K562 (cell line): Measurements from ENCODE around the gene TMEM120B. TPM values are rescaled to one million over a fixed set of nuclear protein-coding genes. Genes with fewer than 3 reads are reported as not detected.

ENCODE experiments used
- CXXC5 ChIP-seq: fragments of 250-450 bp; sonication (Bioruptor Pico); IDR thresholded peaks from 2 replicates; pipeline ENCODE4 v1.8.0; 2022; ENCODE audit warnings: inconsistent platforms, mild to moderate bottlenecking, moderate library complexity
- E2F3 ChIP-seq: fragments of 250-450 bp; sonication (Bioruptor Pico); IDR thresholded peaks from 2 replicates; pipeline ENCODE4 v1.4.0; 2020; ENCODE audit warnings: mild to moderate bottlenecking
- FOXJ2 ChIP-seq: fragments of 200-800 bp; sonication (Bioruptor generic); IDR thresholded peaks from 2 replicates; pipeline ENCODE4 v1.6.1; 2016; ENCODE audit warnings: missing genetic modification characterization, missing compliant biosample characterization
- FOXM1 ChIP-seq, 2 experiments: fragments of 450-650 bp in 1 of 2; sonication (generic) in 1 of 2; formaldehyde crosslinking in 1 of 2; IDR thresholded peaks; 2 replicates each; pipeline versions ENCODE4 v1.6.1 to v1.9.0; 2017 to 2022; ENCODE audit warnings: low read depth in 2 of 2, mild to moderate bottlenecking in 2 of 2, missing genetic modification reagents in 1 of 2, moderate library complexity in 1 of 2
- HMG20B ChIP-seq: fragments of 250-450 bp; sonication (Bioruptor Pico); IDR thresholded peaks from 2 replicates; pipeline ENCODE4 v1.5.0; 2021; ENCODE audit warnings: mild to moderate bottlenecking
- JUND ChIP-seq, 2 experiments: IDR thresholded peaks; 2 replicates in 1 of 2; 3 replicates in 1 of 2; pipeline ENCODE4 v1.6.1; 2011; ENCODE audit warnings: borderline replicate concordance in 2 of 2, low read depth in 2 of 2, low read length in 2 of 2, improper control_type of control experiment in 1 of 2, missing biosample characterization in 1 of 2, missing genetic modification characterization in 1 of 2, missing genetic modification reagents in 1 of 2
- KAT8 ChIP-seq: fragments of 450-650 bp; IDR thresholded peaks from 2 replicates; pipeline ENCODE4 v1.6.1; 2016; ENCODE audit warnings: low read depth, mild to moderate bottlenecking
- KHSRP ChIP-seq: fragments of 450-650 bp; IDR thresholded peaks from 2 replicates; pipeline ENCODE4 v1.6.1; 2017
- NUFIP1 ChIP-seq: fragments of 450-650 bp; IDR thresholded peaks from 2 replicates; pipeline ENCODE4 v1.6.1; 2018; ENCODE audit not compliant: partially characterized antibody
- POLR2B ChIP-seq: fragments of 450-650 bp; IDR thresholded peaks from 2 replicates; pipeline ENCODE4 v1.6.1; 2018; ENCODE audit warnings: low read depth; ENCODE audit not compliant: partially characterized antibody
- RBM14 ChIP-seq: fragments of 200-400 bp; formaldehyde crosslinking; IDR thresholded peaks from 2 replicates; pipeline ENCODE4 v1.6.1; 2018; ENCODE audit warnings: low read depth, mild to moderate bottlenecking, low read length, moderate library complexity, borderline replicate concordance; ENCODE audit not compliant: insufficient read depth
- SAFB2 ChIP-seq: fragments of 200-400 bp; formaldehyde crosslinking; IDR thresholded peaks from 2 replicates; pipeline ENCODE4 v1.6.1; 2018; ENCODE audit warnings: borderline replicate concordance, low read length, low read depth, moderate library complexity; ENCODE audit not compliant: severe bottlenecking
- TAL1 ChIP-seq: fragments of 450-650 bp; IDR thresholded peaks from 2 replicates; pipeline ENCODE4 v1.6.1; 2016; ENCODE audit warnings: mild to moderate bottlenecking
- TCF7L2 ChIP-seq: fragments of 150-350 bp; IDR thresholded peaks from 2 replicates; pipeline ENCODE4 v1.6.1; 2016; ENCODE audit warnings: low read depth, mild to moderate bottlenecking, low read length, moderate library complexity
- ZBTB43 ChIP-seq: sonication (generic); formaldehyde crosslinking; IDR thresholded peaks from 2 replicates; pipeline ENCODE4 v1.8.0; 2023; ENCODE audit warnings: mild to moderate bottlenecking, missing genetic modification reagents
- ZKSCAN8 ChIP-seq: fragments of 200-800 bp; sonication (Bioruptor generic); IDR thresholded peaks from 2 replicates; pipeline ENCODE4 v1.6.1; 2016; ENCODE audit warnings: missing genetic modification characterization, missing compliant biosample characterization
- ZNF12 ChIP-seq: sonication (generic); formaldehyde crosslinking; IDR thresholded peaks from 2 replicates; pipeline ENCODE4 v1.4.0; 2020; ENCODE audit warnings: mild to moderate bottlenecking, missing genetic modification reagents
- ZNF134 ChIP-seq: fragments of 250-450 bp; sonication (Bioruptor Pico); conservative IDR thresholded peaks from 2 replicates; pipeline ENCODE4 v1.4.0; 2020
- ZNF395 ChIP-seq: fragments of 200-800 bp; sonication (Bioruptor generic); IDR thresholded peaks from 2 replicates; pipeline ENCODE4 v1.6.1; 2017; ENCODE audit warnings: missing genetic modification characterization, missing compliant biosample characterization
- ZNF778 ChIP-seq: fragments of 450-650 bp; formaldehyde crosslinking; IDR thresholded peaks from 2 replicates; pipeline ENCODE4 v1.4.0; 2020; ENCODE audit warnings: mild to moderate bottlenecking, moderate library complexity
- ZSCAN32 ChIP-seq: fragments of 450-650 bp; formaldehyde crosslinking; IDR thresholded peaks from 2 replicates; pipeline ENCODE4 v1.4.0; 2020; ENCODE audit warnings: mild to moderate bottlenecking, moderate library complexity
- polyA plus RNA-seq, 8 experiments: library from polyadenylated mRNA; depleted of rRNA in 4 of 8; stranded (reverse) in 5 of 8; unstranded in 3 of 8; fragments of >200 nt; fragmentation: Nextera tagmentation in 2 of 8; fragmentation: Illumina TruSeq in 1 of 8; extraction: Ambion mirVana in 2 of 8; extraction: Trizol in 1 of 8; gene quantifications; 2 replicates each; pipeline versions ENCODE4 v1.2.1 to v1.2.3, GENCODE V29; 2011 to 2014; ENCODE audit warnings: inconsistent platforms in 1 of 8, missing spikeins in 1 of 8
- total RNA-seq, 7 experiments: library from RNA; depleted of rRNA in 6 of 7; stranded (reverse); fragments of >200 nt in 6 of 7; fragmentation: Illumina TruSeq in 2 of 7; extraction: Trizol in 2 of 7; gene quantifications; 2 replicates each; pipeline versions ENCODE4 v1.2.1 to v1.2.3, GENCODE V29; 2011 to 2021; ENCODE audit warnings: low replicate concordance in 1 of 7
- TF ChIP-seq, protein P1 (sequence below), 3 experiments: fragments of 200-800 bp in 1 of 3; sonication (Bioruptor generic) in 1 of 3; sonication (generic) in 1 of 3; formaldehyde crosslinking in 1 of 3; IDR thresholded peaks; 2 replicates each; pipeline versions ENCODE4 v1.6.1 to v1.8.0; 2016 to 2022; ENCODE audit warnings: mild to moderate bottlenecking in 2 of 3, missing compliant biosample characterization in 2 of 3, missing genetic modification characterization in 2 of 3, missing genetic modification reagents in 1 of 3
- TF ChIP-seq, protein P2 (sequence below): fragments of 250-450 bp; sonication (Bioruptor Pico); IDR thresholded peaks from 2 replicates; pipeline ENCODE4 v1.8.0; 2022; ENCODE audit warnings: inconsistent platforms, mild to moderate bottlenecking, moderate library complexity, borderline replicate concordance

TMEM120B gene
- total and polyA plus RNA-seq, 9 of the 15 experiments (the other 6 are each of a cell fraction or from before 2014, with no cell fraction given): 1.7 to 18.6 (median 7.4) TPM

- TF ChIP-seq ZKSCAN8 (CRISPR knock-in tag) (peak; percentile 60; the same call in 1 of the 2 replicates), ZSCAN32 (peak; percentile 83; the same call in 1 of the 2 replicates), KAT8 (no peak), POLR2B (no peak), TAL1 (peak; percentile 96), ZBTB43 (CRISPR knock-in tag) (no peak), NUFIP1 (no peak), ZNF395 (CRISPR knock-in tag) (peak; percentile 85), ZNF778 (CRISPR knock-in tag) (no peak), RBM14 (no peak), FOXM1 (IDR thresholded peaks at IDR 0.05; ENCODE audit: low read depth) (peak; percentile 72), FOXM1 (CRISPR knock-in tag; IDR thresholded peaks at IDR 0.05; ENCODE audit: low read depth) (no peak), CXXC5 (peak; percentile 98), SAFB2 (no peak), ZNF12 (CRISPR knock-in tag) (peak; percentile 96), TCF7L2 (no peak), ZNF134 (CRISPR knock-in tag) (no peak), E2F3 (no peak), HMG20B (CRISPR knock-in tag) (no peak), KHSRP (no peak), FOXJ2 (tag) (no peak), JUND (IDR thresholded peaks at IDR 0.05; ENCODE audit: borderline replicate concordance, low read depth, low read length) (peak; percentile 96), JUND (tag; IDR thresholded peaks at IDR 0.05; ENCODE audit: borderline replicate concordance, low read depth, low read length) (peak; percentile 93; the same call in 1 of the 3 replicates)
- TF ChIP-seq, protein P1, sequence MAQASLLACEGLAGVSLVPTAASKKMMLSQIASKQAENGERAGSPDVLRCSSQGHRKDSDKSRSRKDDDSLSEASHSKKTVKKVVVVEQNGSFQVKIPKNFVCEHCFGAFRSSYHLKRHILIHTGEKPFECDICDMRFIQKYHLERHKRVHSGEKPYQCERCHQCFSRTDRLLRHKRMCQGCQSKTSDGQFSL (CRISPR knock-in tag; IDR thresholded peaks at IDR 0.05): no peak
- TF ChIP-seq, protein P1 (tag; IDR thresholded peaks at IDR 0.05): peak in 1 of 2 experiments; percentile 76; a peak in 1 of 4 replicates
- TF ChIP-seq, protein P2, sequence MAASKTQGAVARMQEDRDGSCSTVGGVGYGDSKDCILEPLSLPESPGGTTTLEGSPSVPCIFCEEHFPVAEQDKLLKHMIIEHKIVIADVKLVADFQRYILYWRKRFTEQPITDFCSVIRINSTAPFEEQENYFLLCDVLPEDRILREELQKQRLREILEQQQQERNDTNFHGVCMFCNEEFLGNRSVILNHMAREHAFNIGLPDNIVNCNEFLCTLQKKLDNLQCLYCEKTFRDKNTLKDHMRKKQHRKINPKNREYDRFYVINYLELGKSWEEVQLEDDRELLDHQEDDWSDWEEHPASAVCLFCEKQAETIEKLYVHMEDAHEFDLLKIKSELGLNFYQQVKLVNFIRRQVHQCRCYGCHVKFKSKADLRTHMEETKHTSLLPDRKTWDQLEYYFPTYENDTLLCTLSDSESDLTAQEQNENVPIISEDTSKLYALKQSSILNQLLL (CRISPR knock-in tag): no peak
Measured at GRCh38 chr12:121738340-121738858, 25.8 kb downstream of the TMEM120B start (continued).
